ENCODE data around the gene VPS35L. TPM values are rescaled to one million over a fixed set of nuclear protein-coding genes. Genes with fewer than 3 reads are reported as not detected.

The VPS35L gene
- total and polyA plus RNA-seq, 10 of the 15 experiments (the other 5 are each of a cell fraction or from before 2014, with no cell fraction given): 14.9 to 44.1 (median 26.3) TPM

DNA sequence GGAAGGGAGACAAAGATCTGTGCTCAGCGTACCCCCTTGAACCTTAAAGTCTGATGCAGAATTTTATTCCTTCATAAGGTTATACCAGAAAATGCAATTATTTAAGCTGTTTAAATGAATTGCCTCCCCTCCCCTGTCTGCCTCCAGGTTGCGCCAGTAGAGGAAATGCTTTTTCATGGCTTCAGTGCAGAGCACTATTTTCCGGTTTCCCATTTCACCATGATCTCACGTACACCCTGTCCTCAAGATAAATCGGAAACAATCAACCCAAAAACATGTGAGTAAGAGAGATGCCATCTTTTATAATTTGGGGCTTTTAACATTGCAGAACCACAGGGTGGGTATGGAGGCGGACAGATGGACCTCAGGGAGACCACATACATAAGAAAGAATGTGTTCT, 178.0 kb downstream of the VPS35L start:
- SMC1A ChIA-PET (ENCODE audit: uncharacterized antibody, unreplicated experiment): no interaction called here
- ATAC-seq (no peak), FAIRE-seq (no peak), DNase-seq (ENCODE audit: low read depth, low spot score) (no peak)
- no peaks in the 10 kb centered on the region for H3K9me3 ChIP-seq (replicated peaks; ENCODE audit: control insufficient read depth, insufficient read depth, low read length)
- no peaks in the 10 kb centered on the region for H3K79me2 ChIP-seq (ENCODE audit: control insufficient read depth, insufficient read depth, low read length)
- no peak overlapping the region for H3K27ac ChIP-seq (ENCODE audit: control insufficient read depth, insufficient read depth)
- BruUV-seq (replicated peaks): no TSS peak
- H3K9ac ChIP-seq (ENCODE audit: control insufficient read depth, insufficient read depth, low read length): no peak overlapping the region
- in situ Hi-C loops (cut with MboI): no loop called here
- POLR2A ChIA-PET: no interaction called here
- H3K4me1 ChIP-seq (ENCODE audit: control insufficient read depth, insufficient read depth, low read length): no peaks in the 10 kb centered on the region
- RAD21 ChIA-PET (ENCODE audit: unreplicated experiment): interaction anchor here (0.7 kb wide), 1 partner anchor 563 kb away, joined by 3 read pairs; no protein-coding TSS in a partner anchor
- WGBS (ENCODE audit: insufficient coverage, insufficient replicate concordance, low lambda C conversion rate, missing lambda C conversion rate): 75% methylated on average over 6 of the region's 6 CpGs
- H3K27me3 ChIP-seq (replicated peaks in 1 of 2; ENCODE audit: control insufficient read depth in 2 of 2, insufficient read depth in 2 of 2, low read length in 1 of 2): no peaks in the 10 kb centered on the region; a peak in 1 of 4 replicates
- CTCF ChIA-PET: interaction anchor here (1.0 kb wide), 1 partner anchor 155 kb away, joined by 3 read pairs; no protein-coding TSS in a partner anchor
- no peaks in the 10 kb centered on the region for H4K20me1 ChIP-seq (ENCODE audit: control insufficient read depth, insufficient read depth)
- H2AFZ ChIP-seq (ENCODE audit: control insufficient read depth, low read depth, low read length): no peak overlapping the region
- H3K4me3 ChIP-seq: no peak overlapping the region
- H3K36me3 ChIP-seq (ENCODE audit: control insufficient read depth in 2 of 2, insufficient read depth in 2 of 2, low read length in 1 of 2): no peaks in the 10 kb centered on the region
- H3K4me2 ChIP-seq (ENCODE audit: control insufficient read depth, insufficient read depth): no peak overlapping the region
- intact Hi-C loops (cut with micrococcal nuclease; ENCODE audit: unreplicated experiment): no loop called here
- TF ChIP-seq TARDBP (IDR thresholded peaks at IDR 0.05; ENCODE audit: borderline replicate concordance) (no peak), SPI1 (IDR thresholded peaks at IDR 0.05; ENCODE audit: borderline replicate concordance, insufficient read depth, low read depth, low read length) (no peak), POLR2A (IDR thresholded peaks at IDR 0.05; ENCODE audit: low read depth, low read length) (no peak), JUNB (IDR thresholded peaks at IDR 0.05) (no peak), HDGF (IDR thresholded peaks at IDR 0.05) (no peak), IKZF1 (conservative IDR thresholded peaks at IDR 0.05) (no peak), SKIL (IDR thresholded peaks at IDR 0.05; ENCODE audit: low read depth, poor library complexity, severe bottlenecking) (no peak), MEF2A (IDR thresholded peaks at IDR 0.05; ENCODE audit: insufficient read depth, low read depth, low read length) (no peak), ESRRA (IDR thresholded peaks at IDR 0.05; ENCODE audit: low read length) (no peak), FOXK2 (IDR thresholded peaks at IDR 0.05) (no peak), KAT2A (conservative IDR thresholded peaks at IDR 0.05; ENCODE audit: control insufficient read depth, low read depth, low read length) (no peak), EGR1 (IDR thresholded peaks at IDR 0.05; ENCODE audit: borderline replicate concordance in 1 of 2, low read depth in 2 of 2, low read length in 2 of 2) (no peak)
- TF ChIP-seq, protein P1, sequence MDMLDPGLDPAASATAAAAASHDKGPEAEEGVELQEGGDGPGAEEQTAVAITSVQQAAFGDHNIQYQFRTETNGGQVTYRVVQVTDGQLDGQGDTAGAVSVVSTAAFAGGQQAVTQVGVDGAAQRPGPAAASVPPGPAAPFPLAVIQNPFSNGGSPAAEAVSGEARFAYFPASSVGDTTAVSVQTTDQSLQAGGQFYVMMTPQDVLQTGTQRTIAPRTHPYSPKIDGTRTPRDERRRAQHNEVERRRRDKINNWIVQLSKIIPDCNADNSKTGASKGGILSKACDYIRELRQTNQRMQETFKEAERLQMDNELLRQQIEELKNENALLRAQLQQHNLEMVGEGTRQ (IDR thresholded peaks at IDR 0.05; ENCODE audit: borderline replicate concordance, low read depth, low read length): no peak
- TF ChIP-seq, protein P2, sequence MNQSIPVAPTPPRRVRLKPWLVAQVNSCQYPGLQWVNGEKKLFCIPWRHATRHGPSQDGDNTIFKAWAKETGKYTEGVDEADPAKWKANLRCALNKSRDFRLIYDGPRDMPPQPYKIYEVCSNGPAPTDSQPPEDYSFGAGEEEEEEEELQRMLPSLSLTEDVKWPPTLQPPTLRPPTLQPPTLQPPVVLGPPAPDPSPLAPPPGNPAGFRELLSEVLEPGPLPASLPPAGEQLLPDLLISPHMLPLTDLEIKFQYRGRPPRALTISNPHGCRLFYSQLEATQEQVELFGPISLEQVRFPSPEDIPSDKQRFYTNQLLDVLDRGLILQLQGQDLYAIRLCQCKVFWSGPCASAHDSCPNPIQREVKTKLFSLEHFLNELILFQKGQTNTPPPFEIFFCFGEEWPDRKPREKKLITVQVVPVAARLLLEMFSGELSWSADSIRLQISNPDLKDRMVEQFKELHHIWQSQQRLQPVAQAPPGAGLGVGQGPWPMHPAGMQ (IDR thresholded peaks at IDR 0.05; ENCODE audit: borderline replicate concordance): no peak
- TF ChIP-seq, protein P3, sequence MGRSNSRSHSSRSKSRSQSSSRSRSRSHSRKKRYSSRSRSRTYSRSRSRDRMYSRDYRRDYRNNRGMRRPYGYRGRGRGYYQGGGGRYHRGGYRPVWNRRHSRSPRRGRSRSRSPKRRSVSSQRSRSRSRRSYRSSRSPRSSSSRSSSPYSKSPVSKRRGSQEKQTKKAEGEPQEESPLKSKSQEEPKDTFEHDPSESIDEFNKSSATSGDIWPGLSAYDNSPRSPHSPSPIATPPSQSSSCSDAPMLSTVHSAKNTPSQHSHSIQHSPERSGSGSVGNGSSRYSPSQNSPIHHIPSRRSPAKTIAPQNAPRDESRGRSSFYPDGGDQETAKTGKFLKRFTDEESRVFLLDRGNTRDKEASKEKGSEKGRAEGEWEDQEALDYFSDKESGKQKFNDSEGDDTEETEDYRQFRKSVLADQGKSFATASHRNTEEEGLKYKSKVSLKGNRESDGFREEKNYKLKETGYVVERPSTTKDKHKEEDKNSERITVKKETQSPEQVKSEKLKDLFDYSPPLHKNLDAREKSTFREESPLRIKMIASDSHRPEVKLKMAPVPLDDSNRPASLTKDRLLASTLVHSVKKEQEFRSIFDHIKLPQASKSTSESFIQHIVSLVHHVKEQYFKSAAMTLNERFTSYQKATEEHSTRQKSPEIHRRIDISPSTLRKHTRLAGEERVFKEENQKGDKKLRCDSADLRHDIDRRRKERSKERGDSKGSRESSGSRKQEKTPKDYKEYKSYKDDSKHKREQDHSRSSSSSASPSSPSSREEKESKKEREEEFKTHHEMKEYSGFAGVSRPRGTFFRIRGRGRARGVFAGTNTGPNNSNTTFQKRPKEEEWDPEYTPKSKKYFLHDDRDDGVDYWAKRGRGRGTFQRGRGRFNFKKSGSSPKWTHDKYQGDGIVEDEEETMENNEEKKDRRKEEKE (IDR thresholded peaks at IDR 0.05): no peak
